B cell (primary cell): ENCODE results near the gene MCCD1.

ENCODE experiments used
- CTCF ChIP-seq: fragments of 200-600 bp; IDR thresholded peaks from one replicate; pipeline ENCODE4 v1.8.0; 2022; ENCODE audit warnings: antibody characterized with exemption, mild to moderate bottlenecking
- EZH2 ChIP-seq: IDR thresholded peaks from 2 replicates; pipeline ENCODE4 v1.6.1; 2012; ENCODE audit warnings: borderline replicate concordance, low read depth, mild to moderate bottlenecking, moderate library complexity, low read length; ENCODE audit not compliant: insufficient read depth, poor library complexity, severe bottlenecking

- TF ChIP-seq CTCF (no peak), EZH2 (no peak)
Measured at GRCh38 chr6:31579119-31579505, 50.4 kb downstream of the MCCD1 start.
